NT2/D1 (cell line): ENCODE data around the gene OR4Q3.
"Not testable (repeated sequence)": the region's sequence is repeated elsewhere in the genome, so short reads cannot be mapped to it uniquely, and the experiment has no call there.

Experiments used
- SUZ12 ChIP-seq: IDR thresholded peaks from 2 replicates; pipeline ENCODE4 v1.6.1; 2011; ENCODE audit not compliant: insufficient read length, insufficient read depth; ENCODE audit errors: extremely low read depth
- YY1 ChIP-seq: IDR thresholded peaks from 2 replicates; pipeline ENCODE4 v1.6.1; 2011; ENCODE audit not compliant: insufficient read length, insufficient read depth
- ZNF274 ChIP-seq: IDR thresholded peaks from 2 replicates; pipeline ENCODE4 v1.6.1; 2011; ENCODE audit warnings: mild to moderate bottlenecking, low read depth, low read length

- TF ChIP-seq SUZ12, ZNF274, YY1: not testable (repeated sequence)
Measured at GRCh38 chr14:19771491-19771890, 28.1 kb downstream of the OR4Q3 start.
